Measurements from ENCODE around the gene AGMO.
A peak's percentile ranks its signal among the peaks of the same experiment; 100 is the strongest.

Gene AGMO

DNA sequence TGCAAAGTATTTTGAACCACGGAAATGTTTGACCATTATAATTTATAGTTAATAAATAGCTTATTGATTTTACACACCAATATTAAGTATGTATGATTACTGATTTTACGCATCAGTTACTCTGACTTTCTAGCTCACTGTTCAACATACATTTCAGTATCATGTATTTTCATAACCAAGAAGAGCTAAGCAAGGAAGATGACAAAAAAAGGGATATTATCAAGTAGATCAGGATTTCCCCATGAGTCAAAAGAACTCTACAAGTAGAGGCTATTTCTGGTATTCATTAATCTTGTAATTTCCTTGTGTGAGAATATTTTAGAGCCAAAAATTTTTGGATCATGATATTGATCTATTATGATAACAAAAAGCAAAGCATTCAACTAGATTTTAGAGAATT lies 131.6 kb downstream of the AGMO start:
- no peak for TF ChIP-seq CTCF (conservative IDR thresholded peaks at IDR 0.05; ENCODE audit: low read length)
- DNase-seq (ENCODE audit: low read depth): no peak

GRCh38 chr7:15424468-15424867 lies 137.3 kb downstream of the AGMO start:
- TF ChIP-seq CTCF (conservative IDR thresholded peaks at IDR 0.05; ENCODE audit: low read length): no peak
- no peak overlapping the region for H3K4me3 ChIP-seq (ENCODE audit: low read length)
- DNase-seq (ENCODE audit: low read depth): peak; percentile 20

More for the DNA sequence above, 131.6 kb downstream of the AGMO start:
- H3K4me3 ChIP-seq (ENCODE audit: low read length): no peak overlapping the region

DNA sequence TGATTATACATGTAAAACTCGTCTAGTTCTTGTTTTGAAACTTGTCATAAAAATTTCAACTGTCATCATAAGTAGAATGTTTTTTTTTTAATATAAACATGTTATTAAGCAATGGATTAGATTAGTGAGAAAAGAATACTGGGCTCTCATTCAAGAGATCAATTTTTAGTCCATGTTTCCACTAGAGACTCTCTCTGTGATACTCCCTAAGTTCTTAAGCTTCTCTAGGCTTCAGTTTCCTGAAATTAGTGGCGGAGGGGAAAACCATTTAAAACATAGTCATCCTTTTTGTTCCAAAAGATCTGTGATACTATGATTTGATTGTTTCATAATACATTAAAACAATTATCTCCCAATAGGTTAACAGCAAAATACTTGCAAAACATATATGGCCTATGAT lies 142.2 kb downstream of the AGMO start:
- TF ChIP-seq CTCF (conservative IDR thresholded peaks at IDR 0.05; ENCODE audit: low read length): no peak
- DNase-seq (ENCODE audit: low read depth): no peak

DNA sequence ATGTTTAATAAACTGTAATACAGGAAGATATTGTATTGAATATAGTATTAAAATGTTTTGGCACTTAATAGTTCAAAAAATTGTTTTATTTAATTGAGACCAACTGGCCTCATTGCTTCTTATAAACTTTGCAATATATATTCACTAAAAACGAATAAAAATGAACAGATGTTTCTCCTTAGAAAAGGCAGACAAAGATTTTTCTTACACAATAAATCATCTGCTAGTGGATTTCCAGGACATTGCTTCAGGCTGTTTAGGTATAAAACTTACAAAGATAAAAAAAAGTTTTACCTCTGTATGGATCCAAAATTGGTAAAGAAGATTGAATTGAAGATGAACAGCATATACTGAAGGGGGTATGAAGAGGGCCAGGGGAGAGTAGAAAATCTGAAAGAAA lies 143.6 kb downstream of the AGMO start:
- no peak for TF ChIP-seq CTCF (conservative IDR thresholded peaks at IDR 0.05; ENCODE audit: low read length)

More for the DNA sequence above, 142.2 kb downstream of the AGMO start:
- H3K4me3 ChIP-seq (ENCODE audit: low read length): no peak overlapping the region

DNA sequence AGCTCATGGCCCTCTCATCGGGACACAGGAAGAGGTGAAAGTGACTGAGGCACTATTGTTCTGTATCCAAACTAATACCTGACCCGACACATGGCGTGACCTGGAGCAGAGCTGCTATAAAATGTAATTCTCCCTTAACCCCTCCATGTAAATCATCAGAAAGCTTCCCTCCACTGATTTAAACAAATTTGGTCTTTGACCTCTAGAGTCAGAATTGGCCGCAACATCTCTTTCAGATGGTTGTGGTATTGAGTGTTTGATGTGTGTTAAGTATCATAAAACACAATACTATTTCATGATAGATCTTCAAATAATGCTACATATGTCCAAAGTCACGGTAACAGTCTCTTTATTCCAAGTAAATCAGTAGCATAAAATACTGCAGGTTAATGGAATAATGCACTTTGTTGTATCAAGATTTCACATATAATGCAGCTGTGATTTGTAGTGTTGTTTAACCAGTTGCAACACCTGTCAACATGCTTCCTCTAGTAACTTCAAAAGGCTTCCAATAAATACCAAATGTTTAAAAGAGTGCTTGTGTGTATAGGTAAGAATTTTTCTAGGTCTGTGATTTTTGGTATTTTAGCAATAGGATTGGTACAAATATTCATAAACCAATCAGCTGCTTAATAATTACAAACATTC lies 144.3 kb downstream of the AGMO start:
- no peak for TF ChIP-seq CTCF (conservative IDR thresholded peaks at IDR 0.05; ENCODE audit: low read length)
- DNase-seq (ENCODE audit: low read depth): no peak
- no peak overlapping the region for H3K4me3 ChIP-seq (ENCODE audit: low read length)

More for the DNA sequence above, 143.6 kb downstream of the AGMO start:
- no peak overlapping the region for H3K4me3 ChIP-seq (ENCODE audit: low read length)
- DNase-seq (ENCODE audit: low read depth): no peak

DNA sequence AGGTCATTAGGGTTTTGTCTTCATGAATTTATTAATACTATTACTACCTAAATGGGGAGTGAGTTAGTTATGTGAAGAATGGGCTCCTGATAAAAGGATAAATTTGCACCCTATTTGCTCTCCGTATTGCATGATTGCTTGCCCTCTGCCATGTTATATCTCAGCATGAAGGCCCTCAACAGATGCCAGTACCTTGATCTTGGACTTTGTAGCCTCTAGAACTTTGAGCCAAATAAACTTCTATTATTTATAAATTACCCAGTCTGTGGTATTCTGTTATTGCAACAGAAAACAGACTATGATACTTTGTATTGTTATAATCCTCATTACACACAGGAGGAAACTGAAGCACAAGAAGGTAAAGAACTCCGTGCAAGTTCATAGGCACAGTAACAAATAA lies 150.8 kb downstream of the AGMO start:
- no peak overlapping the region for H3K4me3 ChIP-seq (ENCODE audit: low read length)
- DNase-seq (ENCODE audit: low read depth): no peak
- TF ChIP-seq CTCF (conservative IDR thresholded peaks at IDR 0.05; ENCODE audit: low read length): no peak

DNA sequence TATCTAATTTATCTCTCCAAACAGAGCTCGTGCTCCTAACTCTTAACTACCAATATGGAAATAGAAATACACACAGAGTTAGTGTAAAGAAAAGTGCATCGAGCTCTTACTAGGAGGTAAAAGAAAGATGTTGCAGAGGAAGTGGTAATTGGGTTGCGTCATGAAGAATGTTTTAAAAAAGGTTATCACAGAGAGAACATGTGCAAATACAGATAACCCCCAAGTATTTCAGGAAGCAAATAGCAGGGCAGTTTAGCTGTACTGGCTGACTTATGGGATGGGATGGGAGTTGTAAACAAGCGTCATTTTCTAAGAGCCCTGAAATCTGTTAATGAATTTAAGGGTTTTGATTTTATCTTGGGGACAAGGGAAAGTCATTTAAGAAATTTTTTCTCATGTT lies 153.9 kb downstream of the AGMO start:
- H3K4me3 ChIP-seq (ENCODE audit: low read length): no peak overlapping the region
- DNase-seq (ENCODE audit: low read depth): no peak

More for the DNA sequence above, 153.9 kb downstream of the AGMO start:
- no peak for TF ChIP-seq CTCF (conservative IDR thresholded peaks at IDR 0.05; ENCODE audit: low read length)

All from AG10803 (cell line).